ENCODE data around the gene ZNF319. TPM values are rescaled to one million over a fixed set of nuclear protein-coding genes. Genes with fewer than 3 reads are reported as not detected.
A peak's percentile ranks its signal among the peaks of the same experiment; 100 is the strongest.

The ZNF319 gene
- total and polyA plus RNA-seq, 2 of the 13 experiments (the other 11 are each of a cell fraction or from before 2014, with no cell fraction given), result 2.4 to 3.6 TPM

DNA sequence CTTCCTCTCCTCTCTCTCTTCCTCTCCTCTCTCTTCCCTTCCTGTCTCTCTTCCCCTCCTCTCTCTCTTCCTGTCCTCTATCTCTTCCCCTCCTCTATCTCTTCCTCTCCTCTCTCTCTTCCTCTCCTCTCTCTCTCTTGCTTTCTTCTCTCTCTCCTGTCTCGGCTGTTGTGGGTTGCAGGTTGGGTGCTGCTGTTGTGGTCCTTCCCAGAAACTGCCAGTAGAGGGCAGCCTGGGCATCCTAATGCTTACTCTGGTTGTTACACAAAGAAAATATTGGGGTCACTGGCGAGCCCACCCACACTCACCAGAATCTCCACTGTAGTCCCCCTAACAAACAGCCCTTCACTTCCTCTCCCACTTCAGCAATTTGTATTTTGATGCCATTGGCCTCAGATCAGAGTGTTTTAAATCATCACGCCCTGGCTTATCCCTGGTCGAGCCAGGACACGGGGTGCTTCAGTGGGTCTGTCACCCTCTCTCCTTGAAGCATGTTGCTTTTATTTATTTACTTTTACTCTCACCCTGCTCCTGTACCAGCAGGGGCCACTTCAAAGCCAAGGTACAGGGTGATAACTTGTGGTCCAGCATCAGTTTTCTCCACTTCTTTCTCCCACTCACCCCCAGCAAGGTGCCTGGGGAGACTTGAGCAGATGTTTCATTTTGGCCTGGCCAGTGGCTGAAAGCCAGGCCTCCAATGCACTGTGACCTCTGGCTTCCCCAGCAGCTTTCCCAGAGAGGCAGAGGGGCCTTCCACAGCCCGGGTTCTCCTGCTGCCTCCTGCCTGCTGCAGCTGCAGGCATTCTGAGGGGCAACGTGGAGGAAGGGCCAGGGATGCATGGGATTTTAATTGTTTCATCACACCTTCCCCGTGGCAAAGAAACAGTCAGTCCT lies 20.4 kb upstream of the ZNF319 start (continued):
- TF ChIP-seq, protein P1, sequence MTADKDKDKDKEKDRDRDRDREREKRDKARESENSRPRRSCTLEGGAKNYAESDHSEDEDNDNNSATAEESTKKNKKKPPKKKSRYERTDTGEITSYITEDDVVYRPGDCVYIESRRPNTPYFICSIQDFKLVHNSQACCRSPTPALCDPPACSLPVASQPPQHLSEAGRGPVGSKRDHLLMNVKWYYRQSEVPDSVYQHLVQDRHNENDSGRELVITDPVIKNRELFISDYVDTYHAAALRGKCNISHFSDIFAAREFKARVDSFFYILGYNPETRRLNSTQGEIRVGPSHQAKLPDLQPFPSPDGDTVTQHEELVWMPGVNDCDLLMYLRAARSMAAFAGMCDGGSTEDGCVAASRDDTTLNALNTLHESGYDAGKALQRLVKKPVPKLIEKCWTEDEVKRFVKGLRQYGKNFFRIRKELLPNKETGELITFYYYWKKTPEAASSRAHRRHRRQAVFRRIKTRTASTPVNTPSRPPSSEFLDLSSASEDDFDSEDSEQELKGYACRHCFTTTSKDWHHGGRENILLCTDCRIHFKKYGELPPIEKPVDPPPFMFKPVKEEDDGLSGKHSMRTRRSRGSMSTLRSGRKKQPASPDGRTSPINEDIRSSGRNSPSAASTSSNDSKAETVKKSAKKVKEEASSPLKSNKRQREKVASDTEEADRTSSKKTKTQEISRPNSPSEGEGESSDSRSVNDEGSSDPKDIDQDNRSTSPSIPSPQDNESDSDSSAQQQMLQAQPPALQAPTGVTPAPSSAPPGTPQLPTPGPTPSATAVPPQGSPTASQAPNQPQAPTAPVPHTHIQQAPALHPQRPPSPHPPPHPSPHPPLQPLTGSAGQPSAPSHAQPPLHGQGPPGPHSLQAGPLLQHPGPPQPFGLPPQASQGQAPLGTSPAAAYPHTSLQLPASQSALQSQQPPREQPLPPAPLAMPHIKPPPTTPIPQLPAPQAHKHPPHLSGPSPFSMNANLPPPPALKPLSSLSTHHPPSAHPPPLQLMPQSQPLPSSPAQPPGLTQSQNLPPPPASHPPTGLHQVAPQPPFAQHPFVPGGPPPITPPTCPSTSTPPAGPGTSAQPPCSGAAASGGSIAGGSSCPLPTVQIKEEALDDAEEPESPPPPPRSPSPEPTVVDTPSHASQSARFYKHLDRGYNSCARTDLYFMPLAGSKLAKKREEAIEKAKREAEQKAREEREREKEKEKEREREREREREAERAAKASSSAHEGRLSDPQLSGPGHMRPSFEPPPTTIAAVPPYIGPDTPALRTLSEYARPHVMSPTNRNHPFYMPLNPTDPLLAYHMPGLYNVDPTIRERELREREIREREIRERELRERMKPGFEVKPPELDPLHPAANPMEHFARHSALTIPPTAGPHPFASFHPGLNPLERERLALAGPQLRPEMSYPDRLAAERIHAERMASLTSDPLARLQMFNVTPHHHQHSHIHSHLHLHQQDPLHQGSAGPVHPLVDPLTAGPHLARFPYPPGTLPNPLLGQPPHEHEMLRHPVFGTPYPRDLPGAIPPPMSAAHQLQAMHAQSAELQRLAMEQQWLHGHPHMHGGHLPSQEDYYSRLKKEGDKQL (CRISPR knock-in tag; IDR thresholded peaks at IDR 0.05; ENCODE audit: low read depth), result no peak
- peak; percentile 90 for TF ChIP-seq SMC3 (IDR thresholded peaks at IDR 0.05; ENCODE audit: low read length)
- 0 out of 2 replicates have a peak, but pooled peaks have one; percentile 36 for TF ChIP-seq TMF1 (CRISPR knock-in tag; IDR thresholded peaks at IDR 0.05; ENCODE audit: low read depth)
- peak; percentile 89 for TF ChIP-seq RAD21 (CRISPR knock-in tag; IDR thresholded peaks at IDR 0.05)
- no peak for TF ChIP-seq ZNF33B (CRISPR knock-in tag; IDR thresholded peaks at IDR 0.05)
- no peak for TF ChIP-seq ZKSCAN5 (CRISPR knock-in tag; IDR thresholded peaks at IDR 0.05)
- TF ChIP-seq FOXK1 (CRISPR knock-in tag; IDR thresholded peaks at IDR 0.05; ENCODE audit: borderline replicate concordance, low read depth), result peak; percentile 23; the same call in 1 of the 2 replicates
- 0 out of 2 replicates have a peak, but pooled peaks have one; percentile 16 for TF ChIP-seq FOXA1 (IDR thresholded peaks at IDR 0.05)
- peak; percentile 65 for TF ChIP-seq FOXA1 (CRISPR knock-in tag; IDR thresholded peaks at IDR 0.05)
- TF ChIP-seq BHLHE40 (IDR thresholded peaks at IDR 0.05; ENCODE audit: low read length), result no peak
- TF ChIP-seq POLR2AphosphoS2 (IDR thresholded peaks at IDR 0.05; ENCODE audit: low read depth, low read length), result no peak
- TF ChIP-seq NFRKB (IDR thresholded peaks at IDR 0.05), result no peak
- peak; percentile 32 for TF ChIP-seq XRCC5 (optimal IDR thresholded peaks at IDR 0.05; ENCODE audit: low read length)
- no peak for TF ChIP-seq SRSF4 (IDR thresholded peaks at IDR 0.05; ENCODE audit: low read depth, low read length, poor library complexity, severe bottlenecking)
- TF ChIP-seq, protein P2, sequence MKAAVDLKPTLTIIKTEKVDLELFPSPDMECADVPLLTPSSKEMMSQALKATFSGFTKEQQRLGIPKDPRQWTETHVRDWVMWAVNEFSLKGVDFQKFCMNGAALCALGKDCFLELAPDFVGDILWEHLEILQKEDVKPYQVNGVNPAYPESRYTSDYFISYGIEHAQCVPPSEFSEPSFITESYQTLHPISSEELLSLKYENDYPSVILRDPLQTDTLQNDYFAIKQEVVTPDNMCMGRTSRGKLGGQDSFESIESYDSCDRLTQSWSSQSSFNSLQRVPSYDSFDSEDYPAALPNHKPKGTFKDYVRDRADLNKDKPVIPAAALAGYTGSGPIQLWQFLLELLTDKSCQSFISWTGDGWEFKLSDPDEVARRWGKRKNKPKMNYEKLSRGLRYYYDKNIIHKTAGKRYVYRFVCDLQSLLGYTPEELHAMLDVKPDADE (CRISPR knock-in tag; IDR thresholded peaks at IDR 0.05), result no peak
- TF ChIP-seq ZNF672 (CRISPR knock-in tag; IDR thresholded peaks at IDR 0.05), result no peak
- no peak for TF ChIP-seq ZBTB3 (CRISPR knock-in tag; IDR thresholded peaks at IDR 0.05; ENCODE audit: borderline replicate concordance, low read depth)
- TF ChIP-seq PHF5A (CRISPR knock-in tag; IDR thresholded peaks at IDR 0.05; ENCODE audit: low read depth, unreplicated experiment), result peak; percentile 56
